HG02610 (cell line): ENCODE measurements around the gene HK1.

Experiments used
- ATAC-seq: cut with Tn5 transposase; IDR thresholded peaks from one replicate; pipeline ENCODE4 v1.9.1; 2021; ENCODE audit warnings: mild to moderate bottlenecking, moderate library complexity; ENCODE audit not compliant: unreplicated experiment

HK1 gene

GRCh38 chr10:69416695-69417094 lies 138.4 kb downstream of the HK1 start, which contains the start of gene TACR2:
Gene TACR2 (minus strand): TSS chr10:69416918. CDS start chr10:69416323, 595 bp downstream.
- no peak for ATAC-seq

GRCh38 chr10:69417542-69417941 lies 139.2 kb downstream of the HK1 start:
- ATAC-seq, result no peak

DNA sequence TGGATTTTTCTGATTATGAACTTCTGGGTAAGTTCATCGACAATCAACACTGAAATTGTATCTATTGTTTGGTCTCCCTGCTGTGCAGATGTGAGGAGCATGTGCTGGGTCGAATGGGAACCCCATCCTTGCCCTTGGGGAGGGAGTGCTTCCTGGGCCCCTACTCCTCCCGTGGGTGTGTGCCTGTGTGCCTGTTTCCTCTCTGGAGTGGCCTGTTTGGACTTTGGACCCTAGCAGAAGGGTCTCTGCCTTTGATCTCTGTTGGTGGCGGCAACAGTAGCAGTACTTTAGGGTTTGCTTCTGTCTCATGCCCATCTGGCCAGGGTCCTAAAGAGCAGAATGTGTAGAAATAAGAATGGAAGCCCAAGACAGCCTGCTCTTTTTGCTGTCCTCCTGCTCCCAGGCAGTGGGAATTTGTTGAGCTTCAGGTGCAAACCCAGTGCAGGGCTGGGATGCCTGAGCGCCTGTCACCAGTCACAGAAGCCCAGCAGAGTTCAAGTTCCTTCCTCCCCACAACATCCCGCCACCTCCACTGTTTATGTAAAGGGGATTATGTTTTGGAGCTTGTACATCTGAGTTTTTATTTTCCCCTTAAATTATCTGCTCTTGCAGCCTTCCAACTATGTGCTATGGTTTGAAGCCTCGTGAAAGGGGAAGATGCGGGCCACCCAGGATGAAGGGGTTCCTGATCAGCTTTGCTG lies 139.9 kb downstream of the HK1 start:
- ATAC-seq, result no peak

- no peak for ATAC-seq
Measured at GRCh38 chr10:69419096-69419743, 140.9 kb downstream of the HK1 start.

DNA sequence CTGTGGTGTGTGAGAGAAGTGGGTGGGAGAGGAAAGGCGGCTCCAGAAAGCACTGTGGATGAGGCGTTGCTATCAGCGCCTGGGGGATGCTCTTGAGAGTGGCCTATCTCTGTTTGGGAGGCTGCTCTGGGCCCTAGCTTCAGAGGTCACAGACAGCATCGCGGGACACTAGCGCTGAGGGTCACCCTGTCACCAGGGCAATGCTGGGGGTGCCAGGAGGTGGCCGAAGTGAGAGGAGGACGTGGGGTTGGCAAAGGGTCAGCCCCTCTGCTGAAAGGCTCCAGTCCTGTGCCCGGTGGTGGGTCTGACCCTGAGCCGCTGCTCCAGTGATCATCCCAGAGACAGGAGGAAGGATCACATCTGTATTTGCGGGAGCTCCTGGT lies 141.4 kb downstream of the HK1 start:
- no peak for ATAC-seq

- no peak for ATAC-seq
Measured at GRCh38 chr10:69421611-69422308, 143.5 kb downstream of the HK1 start.

- no peak for ATAC-seq
Measured at GRCh38 chr10:69422676-69423075, 144.4 kb downstream of the HK1 start.

DNA sequence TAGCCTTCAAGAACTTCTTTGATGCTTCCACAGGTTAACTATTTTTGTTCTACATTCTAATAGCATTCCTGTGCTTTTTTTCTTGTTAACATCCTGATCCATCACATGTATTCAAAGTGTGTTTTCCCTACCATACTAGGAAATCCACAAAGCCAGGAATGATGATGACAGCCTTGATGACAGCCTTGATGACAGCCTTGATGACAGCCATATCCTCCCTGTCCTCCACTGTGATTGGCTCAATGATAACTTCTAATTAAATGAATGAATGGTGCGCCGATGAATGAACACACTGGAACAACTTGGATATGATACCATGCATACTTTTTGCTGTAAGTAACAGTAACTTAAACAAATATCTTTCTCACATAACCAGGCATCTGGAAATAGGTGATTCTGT lies 146.7 kb downstream of the HK1 start:
- ATAC-seq, result no peak

GRCh38 chr10:69425511-69426298 lies 147.4 kb downstream of the HK1 start:
- ATAC-seq, result no peak

GRCh38 chr10:69426376-69426727 lies 148.1 kb downstream of the HK1 start:
- no peak for ATAC-seq

DNA sequence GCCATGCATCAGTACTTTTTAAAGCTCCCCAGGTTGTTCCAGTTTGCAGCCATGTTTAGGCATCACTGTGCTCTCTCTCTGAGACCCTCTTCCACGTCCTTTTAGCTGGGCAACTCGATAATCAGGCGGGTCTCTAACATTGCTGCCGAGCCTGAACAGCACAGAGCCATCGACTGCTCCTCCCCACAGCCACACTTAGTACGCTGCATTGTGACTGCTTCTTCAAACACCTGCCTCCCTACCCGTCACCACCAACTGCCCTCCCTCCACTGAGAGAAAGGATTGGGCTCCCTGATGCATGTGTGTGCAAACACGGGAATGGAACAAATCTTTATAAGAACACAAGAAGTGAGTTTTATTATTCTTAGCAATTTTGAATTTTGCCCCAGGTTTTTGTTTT lies 149.9 kb downstream of the HK1 start:
- no peak for ATAC-seq

GRCh38 chr10:69434169-69434568 lies 155.9 kb downstream of the HK1 start:
- ATAC-seq, result no peak

DNA sequence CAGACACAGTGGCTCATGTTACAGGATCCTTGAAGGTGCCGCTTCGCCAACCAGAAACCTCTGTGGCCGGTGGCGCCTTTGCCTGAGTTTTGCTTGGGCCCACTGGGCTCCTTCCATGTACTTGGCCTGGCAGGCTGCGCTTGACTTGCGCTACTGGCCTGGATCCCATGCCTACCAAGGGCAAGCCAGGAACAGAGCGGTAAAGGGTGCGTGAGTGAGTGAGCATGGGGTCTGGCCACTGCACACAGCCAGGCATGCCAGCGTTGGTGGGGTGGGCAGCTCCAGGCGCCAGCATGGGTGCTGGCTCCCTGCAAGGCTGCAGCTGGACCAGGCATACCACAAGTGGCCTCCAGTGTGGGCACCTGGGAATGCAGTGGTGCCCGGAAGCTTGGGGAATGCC lies 156.6 kb downstream of the HK1 start:
- no peak for ATAC-seq

GRCh38 chr10:69435966-69436520 lies 157.7 kb downstream of the HK1 start:
- ATAC-seq, result no peak

GRCh38 chr10:69437321-69438259 lies 159.3 kb downstream of the HK1 start:
- no peak for ATAC-seq

DNA sequence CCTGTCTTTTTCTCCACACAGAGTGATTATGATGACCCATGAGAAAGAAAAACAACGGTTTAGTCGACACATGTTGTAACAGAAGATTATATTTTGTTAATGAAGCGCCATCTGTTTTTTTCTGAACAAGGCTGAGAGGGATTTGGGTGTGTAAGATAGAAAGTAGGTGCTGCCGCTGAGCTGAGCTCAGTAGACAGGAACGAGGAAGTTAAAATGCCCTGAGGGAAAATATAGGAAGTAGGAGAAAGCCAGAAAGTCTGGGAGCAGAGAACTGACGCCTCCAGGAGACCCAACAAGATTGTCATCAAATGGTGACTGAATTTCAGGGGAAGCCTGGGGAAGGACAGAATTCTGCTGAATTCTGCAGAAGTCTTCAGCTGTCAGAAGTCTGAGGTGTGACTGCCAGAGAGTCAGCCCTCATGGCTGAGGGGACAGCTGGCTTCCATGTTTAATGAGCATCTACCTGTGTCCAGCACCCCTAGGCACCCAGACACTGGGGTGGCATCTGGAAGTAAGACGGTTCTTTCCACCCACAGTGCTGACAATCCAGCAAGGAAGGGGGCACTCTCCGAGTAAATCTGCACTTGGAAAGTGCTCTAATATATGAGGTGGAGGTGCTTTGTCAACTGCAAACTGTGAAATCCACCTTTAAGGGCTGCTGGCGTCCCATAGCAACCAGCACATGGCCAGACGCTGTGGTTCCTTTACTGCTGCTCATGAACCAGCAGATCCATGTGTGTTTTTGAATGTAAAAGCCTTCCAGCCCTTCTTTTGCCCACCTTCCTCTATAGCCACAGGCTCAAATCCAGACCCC lies 160.4 kb downstream of the HK1 start:
- ATAC-seq, result no peak

DNA sequence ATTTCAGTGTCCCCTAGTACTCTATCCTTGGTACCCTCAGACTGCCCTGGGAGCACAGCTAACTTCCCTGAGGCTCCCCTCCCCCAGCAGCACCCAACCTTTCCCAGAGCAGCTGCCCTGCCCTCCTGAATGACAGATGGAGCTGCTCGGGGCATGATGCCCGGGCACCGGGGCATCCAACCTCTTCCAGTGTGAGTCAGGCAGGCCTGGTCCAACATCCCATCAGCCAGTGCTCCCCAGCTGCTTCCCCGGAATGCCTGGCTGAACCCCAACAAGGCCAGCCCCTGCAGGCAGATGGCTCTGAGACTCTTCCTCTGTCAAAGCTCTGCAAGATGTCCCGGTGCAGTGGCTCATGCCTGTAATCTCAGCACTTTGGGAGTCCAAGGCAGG lies 161.0 kb downstream of the HK1 start:
- no peak for ATAC-seq

DNA sequence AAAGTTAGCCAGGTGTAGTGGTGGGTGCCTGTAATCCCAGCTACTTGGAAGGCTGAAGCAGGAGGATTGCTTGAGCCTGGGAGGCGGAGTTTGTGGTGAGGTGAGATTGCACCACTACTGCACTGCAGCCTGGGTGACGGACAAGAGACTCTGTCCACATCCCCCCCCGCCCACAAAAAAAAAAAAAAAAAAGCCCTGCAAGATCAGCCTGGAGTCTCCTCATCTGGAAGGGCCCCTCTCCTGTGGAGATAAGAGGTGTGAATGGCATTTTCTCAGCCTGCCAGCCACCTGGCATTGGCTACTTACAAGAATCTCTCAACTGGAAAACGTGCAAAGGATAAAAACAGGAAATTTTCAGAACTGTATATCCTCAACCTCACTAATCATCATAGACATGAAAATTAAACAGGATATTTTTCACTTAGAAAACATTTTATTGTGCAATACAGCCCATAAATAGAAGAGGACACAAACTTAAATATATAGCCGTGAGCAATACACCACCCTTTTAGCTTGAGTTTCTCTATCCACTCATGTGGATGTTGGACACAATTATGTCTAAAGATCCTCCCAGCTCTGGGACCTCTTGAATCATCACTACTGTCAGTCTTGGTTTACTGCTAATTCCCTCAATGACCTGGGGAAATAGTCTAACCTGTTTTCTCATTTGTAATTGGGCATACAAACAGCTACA lies 161.7 kb downstream of the HK1 start:
- ATAC-seq, result no peak

- no peak for ATAC-seq
Measured at GRCh38 chr10:69443354-69443753, 165.1 kb downstream of the HK1 start.
